Measurements from ENCODE around the gene PNMA3. TPM values are rescaled to one million over a fixed set of nuclear protein-coding genes. Genes with fewer than 3 reads are reported as not detected.

Gene PNMA3
- total and polyA plus RNA-seq, 10 of the 15 experiments (the other 5 are each of a cell fraction or from before 2014, with no cell fraction given) = 0.06 TPM; not detected in 9

GRCh38 chrX:153029875-153030274, 26.4 kb upstream of the PNMA3 start (continued):
- no peak for TF ChIP-seq REST (IDR thresholded peaks at IDR 0.05; ENCODE audit: low read depth, low read length)
- TF ChIP-seq NFXL1 (IDR thresholded peaks at IDR 0.05; ENCODE audit: borderline replicate concordance) = no peak
- no peak for TF ChIP-seq ZBTB40 (IDR thresholded peaks at IDR 0.05; ENCODE audit: borderline replicate concordance)
- TF ChIP-seq TBL1XR1 (IDR thresholded peaks at IDR 0.05; ENCODE audit: low read depth, low read length) = no peak

GRCh38 chrX:153030801-153031200, 25.5 kb upstream of the PNMA3 start:
- no peaks in the 10 kb centered on the region for H3K79me2 ChIP-seq (ENCODE audit: control insufficient read depth, insufficient read depth, low read length)
- H3K4me3 ChIP-seq = no peak overlapping the region
- 63% methylated on average over 12 of the region's 12 CpGs for WGBS (ENCODE audit: insufficient coverage, insufficient replicate concordance, low lambda C conversion rate, missing lambda C conversion rate)
- H3K27ac ChIP-seq (ENCODE audit: control insufficient read depth, insufficient read depth) = no peak overlapping the region
- ATAC-seq = no peak
- H3K4me1 ChIP-seq (ENCODE audit: control insufficient read depth, insufficient read depth, low read length) = no peaks in the 10 kb centered on the region
- ChIA-PET POLR2A (no interaction called here), SMC1A (ENCODE audit: uncharacterized antibody, unreplicated experiment) (no interaction called here), CTCF (no interaction called here), RAD21 (ENCODE audit: unreplicated experiment) (no interaction called here)
- no peaks in the 10 kb centered on the region for H3K27me3 ChIP-seq (replicated peaks in 1 of 2; ENCODE audit: control insufficient read depth in 2 of 2, insufficient read depth in 2 of 2, low read length in 1 of 2)
- DNase-seq (ENCODE audit: low read depth, low spot score) = no peak
- no peaks in the 10 kb centered on the region for H4K20me1 ChIP-seq (ENCODE audit: control insufficient read depth, insufficient read depth)
- in situ Hi-C loops (cut with MboI) = no loop called here
- H3K9ac ChIP-seq (ENCODE audit: control insufficient read depth, insufficient read depth, low read length) = no peak overlapping the region
- H3K4me2 ChIP-seq (ENCODE audit: control insufficient read depth, insufficient read depth) = no peak overlapping the region
- FAIRE-seq = no peak
- no peak overlapping the region for H2AFZ ChIP-seq (ENCODE audit: control insufficient read depth, low read depth, low read length)
- intact Hi-C loops (cut with micrococcal nuclease; ENCODE audit: unreplicated experiment) = loop anchor here (5.0 kb wide), 1 partner anchor 476 kb away; no protein-coding TSS in a partner anchor
- no peaks in the 10 kb centered on the region for H3K36me3 ChIP-seq (ENCODE audit: control insufficient read depth in 2 of 2, insufficient read depth in 2 of 2, low read length in 1 of 2)
- TF ChIP-seq MEF2A (IDR thresholded peaks at IDR 0.05; ENCODE audit: insufficient read depth, low read depth, low read length) (no peak), PAX8 (IDR thresholded peaks at IDR 0.05) (no peak), SUPT20H (IDR thresholded peaks at IDR 0.05; ENCODE audit: borderline replicate concordance, control insufficient read depth, low read depth, low read length) (no peak), STAT3 (IDR thresholded peaks at IDR 0.05; ENCODE audit: low read depth, low read length) (no peak), CBFB (IDR thresholded peaks at IDR 0.05; ENCODE audit: low read depth) (no peak), JUNB (IDR thresholded peaks at IDR 0.05) (no peak), USF2 (IDR thresholded peaks at IDR 0.05; ENCODE audit: borderline replicate concordance, low read depth, low read length) (no peak)
- H3K9me3 ChIP-seq (replicated peaks; ENCODE audit: control insufficient read depth, insufficient read depth, low read length) = no peaks in the 10 kb centered on the region; the same call in 2 of the 3 replicates
- BruUV-seq (replicated peaks) = no TSS peak
